Suprapubic skin (tissue), 3 donors: ENCODE measurements around the gene B4GALT5.

Source experiments
- CTCF ChIP-seq, 2 donors: fragments of 200-600 bp in 1 of 2; fragments of 450-650 bp in 1 of 2; sonication (generic) in 1 of 2; IDR thresholded peaks; one replicate each; pipeline ENCODE4 v1.5.1; 2016 to 2019; ENCODE audit warnings: antibody characterized with exemption in 2 of 2, mild to moderate bottlenecking in 1 of 2, moderate library complexity in 1 of 2
- EP300 ChIP-seq: sonication (generic); formaldehyde crosslinking; IDR thresholded peaks from one replicate; pipeline ENCODE4 v1.6.1; 2017; ENCODE audit warnings: antibody characterized with exemption
- POLR2A ChIP-seq, 2 donors: fragments of 450-650 bp; IDR thresholded peaks; one replicate each; pipeline ENCODE4 v1.6.1; 2017; ENCODE audit warnings: antibody characterized with exemption in 2 of 2, mild to moderate bottlenecking in 2 of 2, moderate library complexity in 2 of 2

GRCh38 chr20:49589747-49590146 is 123.9 kb downstream of the B4GALT5 start:
- TF ChIP-seq EP300 (no peak), CTCF (IDR thresholded peaks at IDR 0.05) (no peak), POLR2A (IDR thresholded peaks at IDR 0.05) (no peak)
